ENCODE results near the gene B4GALNT1. TPM values are rescaled to one million over a fixed set of nuclear protein-coding genes. Genes with fewer than 3 reads are reported as not detected.

B4GALNT1 gene
- total RNA-seq, 1 donor from 2014 or later: 5.9 TPM

GRCh38 chr12:57606821-57607220 is 26.2 kb downstream of the B4GALNT1 start:
- H3K27me3 Mint-ChIP-seq: peaks cover 5% of the 10 kb centered on the region
- H3K9me3 Mint-ChIP-seq: no peaks in the 10 kb centered on the region
- no peak for DNase-seq (ENCODE audit: extremely low spot score, unreplicated experiment)
- H3K36me3 Mint-ChIP-seq: peaks cover 11% of the 10 kb centered on the region
- H3K4me1 Mint-ChIP-seq (ENCODE audit: unreplicated experiment): peaks cover 25% of the 10 kb centered on the region
- H3K27ac Mint-ChIP-seq: no peak overlapping the region
- TF ChIP-seq CTCF (conservative IDR thresholded peaks at IDR 0.05): no peak
- H3K4me3 Mint-ChIP-seq: peak overlapping the region; percentile 91

GRCh38 chr12:57606399-57606798 is 26.6 kb downstream of the B4GALNT1 start:
- Mint-ChIP-seq H3K4me1 (ENCODE audit: unreplicated experiment) (peaks cover 25% of the 10 kb centered on the region), H3K36me3 (peaks cover 15% of the 10 kb centered on the region), H3K9me3 (no peaks in the 10 kb centered on the region), H3K4me3 (peak overlapping the region; percentile 91), H3K27me3 (peaks cover 5% of the 10 kb centered on the region), H3K27ac (no peak overlapping the region)
- no peak for DNase-seq (ENCODE audit: extremely low spot score, unreplicated experiment)
- no peak for TF ChIP-seq CTCF (conservative IDR thresholded peaks at IDR 0.05)

GRCh38 chr12:57605811-57606311 is 27.1 kb downstream of the B4GALNT1 start:
- TF ChIP-seq CTCF (conservative IDR thresholded peaks at IDR 0.05): no peak
- H3K4me1 Mint-ChIP-seq (ENCODE audit: unreplicated experiment): peaks cover 25% of the 10 kb centered on the region
- H3K9me3 Mint-ChIP-seq: no peaks in the 10 kb centered on the region
- H3K27me3 Mint-ChIP-seq: peaks cover 5% of the 10 kb centered on the region
- peak overlapping the region; percentile 91 for H3K4me3 Mint-ChIP-seq
- H3K36me3 Mint-ChIP-seq: peaks cover 16% of the 10 kb centered on the region
- peak overlapping the region; percentile 88 for H3K27ac Mint-ChIP-seq
- no peak for DNase-seq (ENCODE audit: extremely low spot score, unreplicated experiment)

- Mint-ChIP-seq H3K36me3 (peaks cover 16% of the 10 kb centered on the region), H3K27ac (peak overlapping the region; percentile 88), H3K27me3 (peaks cover under 1% of the 10 kb centered on the region), H3K4me1 (ENCODE audit: unreplicated experiment) (peaks cover 21% of the 10 kb centered on the region), H3K9me3 (no peaks in the 10 kb centered on the region), H3K4me3 (peak overlapping the region; percentile 91)
- TF ChIP-seq CTCF (conservative IDR thresholded peaks at IDR 0.05): no peak
- DNase-seq (ENCODE audit: extremely low spot score, unreplicated experiment): no peak
Measured at GRCh38 chr12:57604992-57605810, 27.8 kb downstream of the B4GALNT1 start.

GRCh38 chr12:57604454-57604991 is 28.5 kb downstream of the B4GALNT1 start, which contains the start of gene DTX3:
TSS of gene DTX3 (plus strand) at chr12:57604824. CDS start at chr12:57606518, 1,694 bp downstream.
- H3K36me3 Mint-ChIP-seq: peaks cover 16% of the 10 kb centered on the region
- H3K4me3 Mint-ChIP-seq: peak within 1 kb of the TSS; percentile 91
- H3K9me3 Mint-ChIP-seq: no peaks in the 10 kb centered on the region
- no peaks in the 10 kb centered on the region for H3K27me3 Mint-ChIP-seq
- peaks cover 21% of the 10 kb centered on the region for H3K4me1 Mint-ChIP-seq (ENCODE audit: unreplicated experiment)
- no peak for DNase-seq (ENCODE audit: extremely low spot score, unreplicated experiment)
- H3K27ac Mint-ChIP-seq: peak within 1 kb of the TSS; percentile 88
- no peak for TF ChIP-seq CTCF (conservative IDR thresholded peaks at IDR 0.05)
